Activated CD8-positive, alpha-beta memory T cell treated with anti-CD3 and anti-CD28 coated beads for 48 hours (primary cell): ENCODE results near the gene FRS2.

Experiments used
- DNase-seq, 3 experiments: peaks; one replicate each; pipeline ENCODE4 v3.0.0-alpha.2; 2020; ENCODE audit warnings: low read depth in 2 of 3, low spot score in 2 of 3

FRS2 gene

DNA sequence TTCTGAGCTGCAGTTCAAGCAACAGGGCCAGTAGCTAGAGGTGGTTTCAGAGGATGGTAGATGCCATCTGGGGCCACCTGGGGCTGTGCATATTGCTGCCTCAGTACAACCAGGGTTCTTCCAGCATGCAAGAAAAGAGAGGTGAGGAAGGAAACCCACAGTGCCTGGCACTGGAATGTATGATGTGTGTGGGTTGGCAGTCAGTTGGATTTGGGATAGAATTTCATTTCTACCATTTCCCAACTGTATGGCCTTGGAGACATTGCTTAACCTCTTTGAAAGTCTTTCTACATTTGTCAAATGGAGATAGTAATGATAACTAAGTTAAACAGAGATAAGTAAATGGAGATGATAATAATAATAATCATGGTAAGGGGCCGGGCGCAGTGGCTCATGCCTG lies 150.7 kb downstream of the FRS2 start:
- no peak for DNase-seq

DNA sequence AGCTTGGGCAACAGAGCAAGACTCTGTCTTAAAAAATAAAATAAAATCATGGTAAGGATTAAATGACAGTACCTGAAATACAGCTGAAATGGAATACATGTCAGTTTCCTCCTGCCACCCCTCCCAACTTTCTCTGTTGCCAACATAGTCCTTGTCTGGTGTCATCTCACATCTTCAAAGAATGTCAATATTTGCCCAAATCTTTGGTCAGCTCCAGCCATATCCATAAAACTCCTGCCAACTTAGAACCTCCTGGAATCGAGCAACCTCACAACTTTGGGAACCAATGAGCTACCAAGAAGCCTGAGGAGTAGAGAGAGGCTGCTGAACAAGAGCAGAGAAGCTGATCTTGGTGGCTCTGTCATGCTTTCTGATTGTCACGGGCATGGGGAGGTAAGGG lies 151.4 kb downstream of the FRS2 start:
- no peak for DNase-seq

DNA sequence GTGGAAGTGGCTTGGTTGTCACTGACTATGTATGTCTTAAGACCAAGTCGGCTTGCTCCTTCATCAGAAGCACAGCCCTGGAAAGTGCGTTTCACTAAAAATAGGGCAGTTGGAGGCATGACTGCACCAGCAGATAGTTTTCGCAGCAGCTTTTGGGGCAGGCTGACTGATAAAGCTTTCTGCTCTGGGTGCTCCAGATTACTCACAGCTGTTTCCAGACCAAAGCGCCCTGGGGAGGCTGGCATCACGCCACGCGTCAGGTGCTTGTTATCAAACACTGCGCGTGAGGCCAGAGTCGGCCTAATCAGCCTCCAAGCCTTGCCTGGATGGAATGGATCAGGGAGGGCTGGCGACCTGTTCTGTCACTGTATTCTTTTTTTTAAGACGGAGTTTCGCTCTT lies 153.8 kb downstream of the FRS2 start:
- DNase-seq: no peak

- no peak for DNase-seq
Observed at GRCh38 chr12:69627501-69627900, 157.3 kb downstream of the FRS2 start.
